K562 (cell line): ENCODE measurements around the gene FAM53A. TPM values are rescaled to one million over a fixed set of nuclear protein-coding genes. Genes with fewer than 3 reads are reported as not detected.

Experiments
- DIDO1 ChIP-seq: fragments of 450-650 bp; IDR thresholded peaks from 2 replicates; pipeline ENCODE4 v1.6.1; 2016; ENCODE audit warnings: low read depth, missing biosample characterization, missing genetic modification characterization
- GATA2 ChIP-seq: sonication (generic); formaldehyde crosslinking; IDR thresholded peaks from 2 replicates; pipeline ENCODE4 v1.4.0; 2020; ENCODE audit warnings: mild to moderate bottlenecking, missing genetic modification reagents
- KDM5B ChIP-seq: fragments of 200-600 bp; sonication (generic); IDR thresholded peaks from 2 replicates; pipeline ENCODE4 v1.6.1; 2012; ENCODE audit warnings: low read depth, mild to moderate bottlenecking, moderate library complexity, low read length, control low read depth, inconsistent platforms; ENCODE audit not compliant: insufficient replicate concordance
- PHF20 ChIP-seq: fragments of 450-650 bp; IDR thresholded peaks from 2 replicates; pipeline ENCODE4 v1.6.1; 2018; ENCODE audit not compliant: partially characterized antibody
- PTBP1 ChIP-seq: fragments of 200-400 bp; formaldehyde crosslinking; IDR thresholded peaks from 2 replicates; pipeline ENCODE4 v1.6.1; 2017; ENCODE audit warnings: low read depth, low read length
- SMAD4 ChIP-seq: fragments of 250-450 bp; sonication (Bioruptor Pico); conservative IDR thresholded peaks from 2 replicates; pipeline ENCODE4 v1.8.0; 2021; ENCODE audit warnings: inconsistent platforms, mild to moderate bottlenecking, moderate library complexity
- SRF ChIP-seq, 2 experiments: fragments of 250-450, 450-650 bp in 1 of 2; sonication (Bioruptor Pico) in 1 of 2; sonication (generic) in 1 of 2; formaldehyde crosslinking; IDR thresholded peaks; 2 replicates each; pipeline versions ENCODE4 v1.5.0 to v1.5.1; 2020 to 2022; ENCODE audit warnings: mild to moderate bottlenecking in 1 of 2, missing genetic modification reagents in 1 of 2
- TFAM ChIP-seq: fragments of 250-450 bp; sonication (Bioruptor Pico); conservative IDR thresholded peaks from 2 replicates; pipeline ENCODE4 v1.5.0; 2021; ENCODE audit warnings: mild to moderate bottlenecking, moderate library complexity
- ZNF143 ChIP-seq: sonication (generic); formaldehyde crosslinking; IDR thresholded peaks from 2 replicates; pipeline ENCODE4 v1.9.0; 2022; ENCODE audit warnings: mild to moderate bottlenecking, missing genetic modification reagents
- ZNF436 ChIP-seq: fragments of 250-450, 450-650 bp; sonication (Bioruptor Pico); formaldehyde crosslinking; IDR thresholded peaks from 2 replicates; pipeline ENCODE4 v1.7.0; 2020; ENCODE audit warnings: mild to moderate bottlenecking
- ZNF644 ChIP-seq: fragments of 200-800 bp; sonication (Bioruptor generic); IDR thresholded peaks from 2 replicates; pipeline ENCODE4 v1.6.1; 2016; ENCODE audit warnings: low read depth, missing genetic modification characterization, missing compliant biosample characterization
- ZNF766 ChIP-seq: fragments of 200-800 bp; sonication (Bioruptor generic); conservative IDR thresholded peaks from 2 replicates; pipeline ENCODE4 v1.6.1; 2016; ENCODE audit warnings: missing genetic modification characterization, missing compliant biosample characterization
- polyA plus RNA-seq, 8 experiments: library from polyadenylated mRNA; depleted of rRNA in 4 of 8; stranded (reverse) in 5 of 8; unstranded in 3 of 8; fragments of >200 nt; fragmentation: Nextera tagmentation in 2 of 8; fragmentation: Illumina TruSeq in 1 of 8; extraction: Ambion mirVana in 2 of 8; extraction: Trizol in 1 of 8; gene quantifications; 2 replicates each; pipeline versions ENCODE4 v1.2.1 to v1.2.3, GENCODE V29; 2011 to 2014; ENCODE audit warnings: inconsistent platforms in 1 of 8, missing spikeins in 1 of 8
- total RNA-seq, 7 experiments: library from RNA; depleted of rRNA in 6 of 7; stranded (reverse); fragments of >200 nt in 6 of 7; fragmentation: Illumina TruSeq in 2 of 7; extraction: Trizol in 2 of 7; gene quantifications; 2 replicates each; pipeline versions ENCODE4 v1.2.1 to v1.2.3, GENCODE V29; 2011 to 2021; ENCODE audit warnings: low replicate concordance in 1 of 7
- TF ChIP-seq, protein P1 (sequence below): fragments of 250-450 bp; sonication (Bioruptor Pico); IDR thresholded peaks from 2 replicates; pipeline ENCODE4 v1.8.0; 2022; ENCODE audit warnings: inconsistent platforms, mild to moderate bottlenecking, moderate library complexity, borderline replicate concordance
- TF ChIP-seq, protein P2 (sequence below): conservative IDR thresholded peaks from 2 replicates; pipeline ENCODE4 v1.6.1; 2011; ENCODE audit warnings: low read depth, mild to moderate bottlenecking, low read length; ENCODE audit not compliant: control insufficient read depth
- TF ChIP-seq, protein P3 (sequence below): sonication (generic); formaldehyde crosslinking; IDR thresholded peaks from 2 replicates; pipeline ENCODE4 v1.8.0; 2022; ENCODE audit warnings: missing genetic modification reagents, mild to moderate bottlenecking, borderline replicate concordance

FAM53A gene
- total and polyA plus RNA-seq, 9 of the 15 experiments (the other 6 are each of a cell fraction or from before 2014, with no cell fraction given), result 0.53 to 2.7 (median 1.4) TPM; not detected in 2

DNA sequence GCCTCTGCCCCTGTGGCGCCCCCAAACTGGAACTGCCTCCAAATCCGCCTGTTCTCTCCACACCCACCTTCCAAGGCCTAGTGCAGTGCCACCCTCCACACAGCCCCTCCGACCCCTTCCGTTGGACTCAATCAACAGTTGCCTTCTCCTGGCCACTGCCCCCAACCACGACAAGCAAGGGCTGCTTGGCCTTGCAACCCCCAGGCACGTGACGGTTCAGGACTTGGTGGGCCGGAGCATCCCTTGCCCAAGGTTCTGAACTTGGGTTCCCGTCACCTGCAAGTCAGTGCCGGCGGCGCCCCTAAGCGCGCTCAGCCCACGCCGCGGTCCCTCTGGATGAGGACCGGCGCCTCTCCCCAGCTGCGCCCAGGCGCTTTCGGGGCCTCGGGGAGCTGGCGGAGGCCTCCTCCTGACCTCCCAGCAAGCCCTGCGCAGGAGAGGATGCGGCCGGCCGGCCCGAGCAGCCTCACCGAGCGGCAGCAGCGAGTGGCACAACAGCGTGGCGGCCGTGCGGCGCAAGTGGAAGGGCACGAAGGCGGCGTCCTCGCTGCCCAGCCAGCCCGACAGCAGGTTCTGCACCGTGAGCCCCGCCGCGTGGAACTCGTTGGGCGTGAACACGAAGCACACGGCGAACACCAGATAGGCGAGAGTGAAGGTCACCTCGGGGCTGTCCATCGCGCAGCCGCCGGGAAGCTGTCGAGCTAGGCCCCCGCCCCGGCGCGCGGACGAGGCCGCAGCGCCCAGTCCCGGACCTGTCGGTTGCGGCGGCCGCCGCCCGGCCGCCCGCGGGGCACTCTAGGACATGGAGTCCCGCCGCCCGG, 36.3 kb upstream of the FAM53A start (continued):
- TF ChIP-seq ZNF766, result no peak
- no peak for TF ChIP-seq ZNF436
- no peak for TF ChIP-seq DIDO1 (tag)
- peak; percentile 68 for TF ChIP-seq ZNF143 (CRISPR knock-in tag)
- peak; percentile 78 for TF ChIP-seq KDM5B
- TF ChIP-seq ZNF644 (tag), result no peak
- TF ChIP-seq PTBP1, result no peak
- TF ChIP-seq, protein P1, sequence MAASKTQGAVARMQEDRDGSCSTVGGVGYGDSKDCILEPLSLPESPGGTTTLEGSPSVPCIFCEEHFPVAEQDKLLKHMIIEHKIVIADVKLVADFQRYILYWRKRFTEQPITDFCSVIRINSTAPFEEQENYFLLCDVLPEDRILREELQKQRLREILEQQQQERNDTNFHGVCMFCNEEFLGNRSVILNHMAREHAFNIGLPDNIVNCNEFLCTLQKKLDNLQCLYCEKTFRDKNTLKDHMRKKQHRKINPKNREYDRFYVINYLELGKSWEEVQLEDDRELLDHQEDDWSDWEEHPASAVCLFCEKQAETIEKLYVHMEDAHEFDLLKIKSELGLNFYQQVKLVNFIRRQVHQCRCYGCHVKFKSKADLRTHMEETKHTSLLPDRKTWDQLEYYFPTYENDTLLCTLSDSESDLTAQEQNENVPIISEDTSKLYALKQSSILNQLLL (CRISPR knock-in tag), result no peak
- peak; percentile 57 for TF ChIP-seq PHF20
- peak in 1 of 2 experiments; percentile 73; a peak in 1 of 4 replicates for TF ChIP-seq SRF (CRISPR knock-in tag; IDR thresholded peaks at IDR 0.05)
- TF ChIP-seq SMAD4, result 0 out of 2 replicates have a peak, but pooled peaks have one; percentile 56
- TF ChIP-seq GATA2 (CRISPR knock-in tag), result no peak
- TF ChIP-seq, protein P2, sequence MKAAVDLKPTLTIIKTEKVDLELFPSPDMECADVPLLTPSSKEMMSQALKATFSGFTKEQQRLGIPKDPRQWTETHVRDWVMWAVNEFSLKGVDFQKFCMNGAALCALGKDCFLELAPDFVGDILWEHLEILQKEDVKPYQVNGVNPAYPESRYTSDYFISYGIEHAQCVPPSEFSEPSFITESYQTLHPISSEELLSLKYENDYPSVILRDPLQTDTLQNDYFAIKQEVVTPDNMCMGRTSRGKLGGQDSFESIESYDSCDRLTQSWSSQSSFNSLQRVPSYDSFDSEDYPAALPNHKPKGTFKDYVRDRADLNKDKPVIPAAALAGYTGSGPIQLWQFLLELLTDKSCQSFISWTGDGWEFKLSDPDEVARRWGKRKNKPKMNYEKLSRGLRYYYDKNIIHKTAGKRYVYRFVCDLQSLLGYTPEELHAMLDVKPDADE, result no peak
- TF ChIP-seq, protein P3, sequence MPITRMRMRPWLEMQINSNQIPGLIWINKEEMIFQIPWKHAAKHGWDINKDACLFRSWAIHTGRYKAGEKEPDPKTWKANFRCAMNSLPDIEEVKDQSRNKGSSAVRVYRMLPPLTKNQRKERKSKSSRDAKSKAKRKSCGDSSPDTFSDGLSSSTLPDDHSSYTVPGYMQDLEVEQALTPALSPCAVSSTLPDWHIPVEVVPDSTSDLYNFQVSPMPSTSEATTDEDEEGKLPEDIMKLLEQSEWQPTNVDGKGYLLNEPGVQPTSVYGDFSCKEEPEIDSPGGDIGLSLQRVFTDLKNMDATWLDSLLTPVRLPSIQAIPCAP, result 0 out of 2 replicates have a peak, but pooled peaks have one; percentile 23
- no peak for TF ChIP-seq TFAM (CRISPR knock-in tag)
